A549 (cell line): ENCODE measurements around the gene ANKRD9.

Source experiments
- CHD2 ChIP-seq: fragments of 150-350 bp; IDR thresholded peaks from 2 replicates; pipeline ENCODE4 v1.6.1; 2014; ENCODE audit warnings: low read length; ENCODE audit not compliant: partially characterized antibody
- POLR2A ChIP-seq: IDR thresholded peaks from 2 replicates; pipeline ENCODE4 v1.6.1; 2012; ENCODE audit warnings: mild to moderate bottlenecking, low read length
- RAD21 ChIP-seq, 2 experiments: fragments of >200 bp in 1 of 2; sonication (Bioruptor Twin) in 1 of 2; formaldehyde crosslinking in 1 of 2; IDR thresholded peaks in 1 of 2; conservative IDR thresholded peaks in 1 of 2; 2 replicates in 1 of 2; 3 replicates in 1 of 2; pipeline ENCODE4 v1.6.1; 2012 to 2018; ENCODE audit warnings: inconsistent platforms in 1 of 2
- TF ChIP-seq, protein P1 (sequence below): fragments of >200 bp; sonication (Bioruptor Twin); formaldehyde crosslinking; IDR thresholded peaks from 3 replicates; pipeline ENCODE4 v1.5.1; 2016
- TF ChIP-seq, protein P2 (sequence below): IDR thresholded peaks from 2 replicates; pipeline ENCODE4 v1.6.1; 2012
- TF ChIP-seq, protein P3 (sequence below): fragments of 200-600 bp; sonication (generic); IDR thresholded peaks from 2 replicates; pipeline ENCODE4 v1.6.1; 2016; ENCODE audit warnings: antibody characterized with exemption, mild to moderate bottlenecking, moderate library complexity

DNA sequence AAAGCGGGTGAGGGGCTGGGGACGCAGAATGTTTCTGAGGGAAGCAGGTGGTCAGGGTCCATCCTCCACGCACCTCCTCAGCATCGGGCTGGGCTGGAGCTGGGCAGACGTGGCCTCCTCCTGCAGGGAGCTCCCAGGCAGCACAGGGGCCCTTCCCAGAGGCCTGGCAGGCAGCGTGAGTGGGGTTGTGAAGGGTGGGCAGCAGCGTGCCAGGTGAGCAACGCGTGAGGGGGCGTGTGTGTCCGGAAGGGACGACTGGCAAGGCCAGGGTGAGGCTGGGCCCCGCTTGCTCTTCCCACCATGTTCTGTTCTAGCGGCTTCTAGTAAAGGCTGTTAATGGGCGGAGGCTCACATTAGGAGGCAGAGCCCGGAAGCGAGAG lies 17.1 kb downstream of the ANKRD9 start:
- TF ChIP-seq, protein P1, sequence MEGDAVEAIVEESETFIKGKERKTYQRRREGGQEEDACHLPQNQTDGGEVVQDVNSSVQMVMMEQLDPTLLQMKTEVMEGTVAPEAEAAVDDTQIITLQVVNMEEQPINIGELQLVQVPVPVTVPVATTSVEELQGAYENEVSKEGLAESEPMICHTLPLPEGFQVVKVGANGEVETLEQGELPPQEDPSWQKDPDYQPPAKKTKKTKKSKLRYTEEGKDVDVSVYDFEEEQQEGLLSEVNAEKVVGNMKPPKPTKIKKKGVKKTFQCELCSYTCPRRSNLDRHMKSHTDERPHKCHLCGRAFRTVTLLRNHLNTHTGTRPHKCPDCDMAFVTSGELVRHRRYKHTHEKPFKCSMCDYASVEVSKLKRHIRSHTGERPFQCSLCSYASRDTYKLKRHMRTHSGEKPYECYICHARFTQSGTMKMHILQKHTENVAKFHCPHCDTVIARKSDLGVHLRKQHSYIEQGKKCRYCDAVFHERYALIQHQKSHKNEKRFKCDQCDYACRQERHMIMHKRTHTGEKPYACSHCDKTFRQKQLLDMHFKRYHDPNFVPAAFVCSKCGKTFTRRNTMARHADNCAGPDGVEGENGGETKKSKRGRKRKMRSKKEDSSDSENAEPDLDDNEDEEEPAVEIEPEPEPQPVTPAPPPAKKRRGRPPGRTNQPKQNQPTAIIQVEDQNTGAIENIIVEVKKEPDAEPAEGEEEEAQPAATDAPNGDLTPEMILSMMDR, result no peak
- TF ChIP-seq POLR2A (no peak), CHD2 (no peak), RAD21 (conservative IDR thresholded peaks at IDR 0.05 in 1 of 2, IDR thresholded peaks at IDR 0.05 in 1 of 2) (no peak)
- TF ChIP-seq, protein P2, sequence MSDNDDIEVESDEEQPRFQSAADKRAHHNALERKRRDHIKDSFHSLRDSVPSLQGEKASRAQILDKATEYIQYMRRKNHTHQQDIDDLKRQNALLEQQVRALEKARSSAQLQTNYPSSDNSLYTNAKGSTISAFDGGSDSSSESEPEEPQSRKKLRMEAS, result no peak
- TF ChIP-seq, protein P3, sequence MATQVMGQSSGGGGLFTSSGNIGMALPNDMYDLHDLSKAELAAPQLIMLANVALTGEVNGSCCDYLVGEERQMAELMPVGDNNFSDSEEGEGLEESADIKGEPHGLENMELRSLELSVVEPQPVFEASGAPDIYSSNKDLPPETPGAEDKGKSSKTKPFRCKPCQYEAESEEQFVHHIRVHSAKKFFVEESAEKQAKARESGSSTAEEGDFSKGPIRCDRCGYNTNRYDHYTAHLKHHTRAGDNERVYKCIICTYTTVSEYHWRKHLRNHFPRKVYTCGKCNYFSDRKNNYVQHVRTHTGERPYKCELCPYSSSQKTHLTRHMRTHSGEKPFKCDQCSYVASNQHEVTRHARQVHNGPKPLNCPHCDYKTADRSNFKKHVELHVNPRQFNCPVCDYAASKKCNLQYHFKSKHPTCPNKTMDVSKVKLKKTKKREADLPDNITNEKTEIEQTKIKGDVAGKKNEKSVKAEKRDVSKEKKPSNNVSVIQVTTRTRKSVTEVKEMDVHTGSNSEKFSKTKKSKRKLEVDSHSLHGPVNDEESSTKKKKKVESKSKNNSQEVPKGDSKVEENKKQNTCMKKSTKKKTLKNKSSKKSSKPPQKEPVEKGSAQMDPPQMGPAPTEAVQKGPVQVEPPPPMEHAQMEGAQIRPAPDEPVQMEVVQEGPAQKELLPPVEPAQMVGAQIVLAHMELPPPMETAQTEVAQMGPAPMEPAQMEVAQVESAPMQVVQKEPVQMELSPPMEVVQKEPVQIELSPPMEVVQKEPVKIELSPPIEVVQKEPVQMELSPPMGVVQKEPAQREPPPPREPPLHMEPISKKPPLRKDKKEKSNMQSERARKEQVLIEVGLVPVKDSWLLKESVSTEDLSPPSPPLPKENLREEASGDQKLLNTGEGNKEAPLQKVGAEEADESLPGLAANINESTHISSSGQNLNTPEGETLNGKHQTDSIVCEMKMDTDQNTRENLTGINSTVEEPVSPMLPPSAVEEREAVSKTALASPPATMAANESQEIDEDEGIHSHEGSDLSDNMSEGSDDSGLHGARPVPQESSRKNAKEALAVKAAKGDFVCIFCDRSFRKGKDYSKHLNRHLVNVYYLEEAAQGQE, result no peak
